ENCODE results near the gene PAPPA2.
A peak's percentile ranks its signal among the peaks of the same experiment; 100 is the strongest.

PAPPA2 gene

DNA sequence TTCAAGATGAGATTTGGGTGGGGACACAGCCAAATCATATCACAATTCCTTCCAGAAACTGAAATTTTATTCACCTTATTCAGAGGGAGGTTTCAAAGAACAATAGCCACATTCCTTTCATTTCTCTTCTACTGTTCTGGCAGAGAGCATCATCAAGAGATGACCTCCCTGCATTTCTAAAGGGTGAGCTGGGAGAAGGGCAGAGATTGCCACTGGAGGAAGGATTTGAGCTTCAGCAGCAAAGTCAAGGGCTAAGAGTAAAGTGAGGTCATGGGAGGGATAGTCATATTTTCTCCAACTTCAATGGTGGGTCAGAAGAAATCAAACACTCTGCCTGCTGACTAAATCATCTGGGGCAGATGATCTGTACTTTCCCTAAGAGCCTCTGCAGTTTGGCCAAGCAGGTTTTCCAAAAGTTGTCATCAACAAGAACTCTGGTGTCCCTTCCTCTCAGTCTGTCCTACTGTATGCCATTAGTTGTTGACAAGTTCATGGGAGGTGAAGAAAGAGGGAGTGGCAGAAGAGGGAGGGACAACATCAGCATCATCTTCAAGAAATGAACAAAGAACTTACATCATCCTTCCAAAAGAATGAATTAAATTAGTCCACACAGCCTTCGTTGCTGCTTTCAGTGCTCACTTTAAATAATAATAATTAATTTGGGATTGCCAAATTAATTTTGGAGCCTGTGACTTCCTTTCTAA lies 403.2 kb downstream of the PAPPA2 start:
- DNase-seq = peak; percentile 45

DNA sequence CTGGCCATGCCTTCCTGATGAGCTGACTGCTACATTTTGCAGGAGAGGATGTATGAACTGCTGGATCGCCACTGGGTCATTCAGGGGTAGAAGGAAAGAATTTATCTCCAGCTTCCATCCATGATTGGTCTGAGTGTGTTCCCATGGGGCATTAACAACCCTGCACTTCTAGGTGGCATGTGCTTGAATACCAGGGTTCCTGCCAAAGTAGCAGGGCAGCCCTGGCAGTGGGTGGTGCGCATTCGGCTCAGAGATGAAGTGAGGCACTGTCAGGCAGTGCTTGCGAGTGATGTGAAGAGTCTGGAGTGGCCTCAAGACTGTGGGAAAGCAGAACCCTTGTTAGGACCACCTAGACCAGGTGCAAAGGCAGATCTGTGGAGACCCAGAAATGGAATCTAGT lies 406.6 kb downstream of the PAPPA2 start:
- DNase-seq = no peak

GRCh38 chr1:176876966-176877515 lies 414.1 kb downstream of the PAPPA2 start:
- no peak for DNase-seq

DNA sequence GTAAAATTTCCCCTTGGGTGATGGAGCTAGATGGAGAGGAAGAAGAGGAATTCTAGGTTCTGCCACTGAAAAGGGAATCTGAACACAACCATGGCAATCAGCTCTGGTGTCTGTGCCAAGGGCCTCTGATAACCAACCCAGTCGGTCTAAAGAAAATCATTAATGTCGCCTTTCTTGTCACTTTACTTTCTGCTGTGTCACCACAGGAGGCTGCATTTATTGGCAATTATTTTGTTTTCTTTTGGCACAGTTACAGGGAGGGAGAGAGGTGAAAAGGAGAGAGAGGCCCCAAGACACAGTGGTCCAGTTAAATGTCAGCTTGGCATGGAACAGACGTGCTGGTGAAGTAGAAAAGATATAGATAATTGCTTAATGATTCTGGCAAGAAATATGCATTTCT lies 414.6 kb downstream of the PAPPA2 start:
- DNase-seq = no peak

DNA sequence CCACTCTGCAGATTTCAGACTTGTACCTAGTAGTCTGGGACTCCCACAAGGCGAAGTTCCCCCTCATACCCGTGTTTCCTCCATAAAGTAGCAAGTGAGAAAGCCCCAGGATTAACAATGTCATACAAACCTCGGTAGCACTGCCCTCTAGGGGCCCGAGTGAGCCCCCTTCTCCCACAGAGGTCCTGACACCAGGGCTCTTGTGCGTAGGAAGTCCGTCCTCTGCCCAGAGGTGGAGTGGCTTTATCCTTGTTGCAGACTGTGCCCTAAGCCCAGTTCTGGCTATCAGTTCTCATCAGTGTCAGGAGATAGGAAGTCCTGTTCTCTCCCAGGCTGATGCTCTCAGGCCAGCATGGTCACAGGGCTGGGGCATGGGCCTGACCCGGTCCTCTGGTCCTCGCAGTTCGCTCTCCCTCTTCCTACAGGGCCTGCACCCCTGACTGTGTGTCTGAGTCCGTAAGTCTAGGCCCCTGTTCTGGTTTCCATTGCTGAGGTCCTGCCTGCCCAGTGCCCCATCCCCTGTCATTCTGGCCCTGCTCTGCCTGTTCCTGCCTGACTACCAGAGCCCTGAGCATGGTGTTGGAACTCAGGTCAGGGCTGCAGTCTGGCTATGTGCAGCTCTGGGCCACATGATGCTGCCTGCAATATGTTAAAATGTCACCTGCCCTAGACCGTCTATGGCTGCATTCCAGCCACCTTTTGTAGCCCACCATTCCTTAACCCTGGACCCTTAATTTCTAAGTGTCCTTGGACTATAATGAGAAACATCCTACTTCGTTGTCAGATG lies 416.0 kb downstream of the PAPPA2 start:
- DNase-seq = no peak

- no peak for DNase-seq
Observed at GRCh38 chr1:176879784-176880620, 417.0 kb downstream of the PAPPA2 start.

DNA sequence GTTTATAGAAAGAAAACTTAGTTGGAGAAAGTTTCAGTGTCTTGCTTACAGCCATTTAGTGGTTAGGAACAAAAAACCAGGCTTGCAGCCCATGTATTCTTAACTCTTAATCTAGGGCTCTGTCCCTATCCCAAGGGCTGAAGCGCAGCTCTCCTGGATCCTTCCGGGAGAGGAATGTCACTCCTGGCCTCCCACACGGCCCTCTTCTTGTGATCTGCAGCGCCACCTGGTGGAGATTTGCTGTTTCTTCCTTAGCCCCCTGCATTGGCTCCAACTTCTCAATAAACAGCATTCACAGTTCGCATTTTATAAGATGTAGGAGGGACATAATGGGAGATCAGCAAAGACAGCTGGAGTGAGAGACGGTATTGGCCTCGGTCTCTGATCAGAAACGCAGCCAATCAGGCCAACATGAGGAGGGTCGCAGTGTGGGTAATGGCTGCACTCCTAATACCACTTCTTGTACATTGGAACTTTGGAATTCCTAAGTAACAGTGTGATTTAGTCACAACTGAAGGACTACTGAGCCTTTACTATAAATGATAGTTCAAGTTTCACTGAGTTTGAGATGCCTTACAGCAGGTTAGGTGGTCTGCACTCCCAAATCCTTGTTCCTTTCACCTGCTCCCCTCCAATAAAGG lies 418.1 kb downstream of the PAPPA2 start:
- peak; percentile 33 for DNase-seq

- DNase-seq = no peak
Observed at GRCh38 chr1:176884286-176884685, 421.3 kb downstream of the PAPPA2 start.

DNA sequence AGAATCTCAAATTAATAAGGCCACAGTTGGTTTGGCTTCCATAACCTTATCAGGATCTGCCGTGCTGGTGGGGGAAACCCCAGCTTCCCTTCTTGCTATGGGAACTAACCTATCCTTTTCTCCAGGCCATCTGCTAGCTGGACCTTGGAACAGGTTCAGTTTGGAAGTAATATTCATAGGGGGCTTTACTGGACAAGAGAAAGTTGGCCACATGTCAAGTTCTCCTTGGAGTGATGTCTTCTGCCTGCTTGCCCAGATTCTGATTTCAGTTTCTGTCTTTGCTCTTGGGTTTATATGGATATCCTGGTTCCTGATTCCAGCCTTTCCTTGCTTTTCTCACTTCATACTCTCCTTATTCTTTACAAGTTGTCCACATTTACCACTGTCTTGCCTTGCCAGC lies 421.9 kb downstream of the PAPPA2 start:
- no peak for DNase-seq

GRCh38 chr1:176885341-176885740 lies 422.4 kb downstream of the PAPPA2 start:
- no peak for DNase-seq

DNA sequence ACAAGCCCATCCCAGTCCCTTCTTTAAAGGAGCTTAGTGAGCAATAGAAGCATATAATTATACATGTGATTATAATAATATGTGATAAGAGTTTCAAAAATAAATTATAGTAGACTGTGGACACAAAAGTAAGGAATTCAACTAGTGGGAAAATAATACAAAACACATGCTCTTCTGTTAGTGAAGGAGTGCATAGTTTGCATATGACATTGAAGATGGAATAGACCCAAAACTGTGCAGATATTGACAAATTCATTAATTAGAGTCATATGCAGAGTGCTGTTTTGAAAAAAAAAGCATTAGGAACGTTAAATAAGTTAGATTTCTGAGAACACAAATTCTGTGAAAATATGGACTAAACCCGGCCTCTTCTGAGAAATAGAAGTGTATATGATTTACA lies 422.8 kb downstream of the PAPPA2 start:
- DNase-seq = no peak

DNA sequence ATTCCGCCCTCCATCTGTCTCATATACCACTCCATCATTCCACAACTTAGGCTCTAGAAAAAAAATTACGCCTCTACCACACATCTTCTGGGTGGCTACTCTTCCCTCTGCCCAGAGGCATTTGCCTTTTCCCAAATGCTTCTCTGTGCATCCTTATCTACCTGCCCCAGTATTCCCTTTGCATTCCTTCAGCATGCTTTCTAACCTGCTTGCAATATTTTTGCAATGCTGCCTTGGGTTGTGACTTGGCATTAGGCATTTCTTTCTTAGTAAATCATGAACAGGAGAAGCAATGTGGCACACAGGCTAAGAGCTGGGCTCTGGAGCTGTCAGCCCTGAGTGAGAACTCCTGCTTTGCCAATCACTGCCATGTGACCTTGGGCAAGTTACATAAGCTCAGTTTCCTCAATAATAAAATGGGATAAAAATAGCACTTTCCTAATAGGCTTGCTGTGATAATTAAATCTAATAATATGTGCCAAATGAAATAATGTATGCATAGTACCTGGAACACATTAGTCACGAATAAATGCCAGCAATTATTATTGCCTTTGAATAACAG lies 425.6 kb downstream of the PAPPA2 start:
- DNase-seq = no peak

GRCh38 chr1:176893625-176894352 lies 430.8 kb downstream of the PAPPA2 start:
- DNase-seq = no peak

GRCh38 chr1:176894450-176894849 lies 431.5 kb downstream of the PAPPA2 start:
- DNase-seq = no peak
